GM21515 (cell line): ENCODE measurements around the gene ZNF746.
"Not testable (repeated sequence)": the region's sequence is repeated elsewhere in the genome, so short reads cannot be mapped to it uniquely, and the experiment has no call there.

ENCODE experiments used
- ATAC-seq: cut with Tn5 transposase; IDR thresholded peaks from one replicate; pipeline ENCODE4 v1.9.1; 2021; ENCODE audit not compliant: unreplicated experiment

ZNF746 gene

DNA sequence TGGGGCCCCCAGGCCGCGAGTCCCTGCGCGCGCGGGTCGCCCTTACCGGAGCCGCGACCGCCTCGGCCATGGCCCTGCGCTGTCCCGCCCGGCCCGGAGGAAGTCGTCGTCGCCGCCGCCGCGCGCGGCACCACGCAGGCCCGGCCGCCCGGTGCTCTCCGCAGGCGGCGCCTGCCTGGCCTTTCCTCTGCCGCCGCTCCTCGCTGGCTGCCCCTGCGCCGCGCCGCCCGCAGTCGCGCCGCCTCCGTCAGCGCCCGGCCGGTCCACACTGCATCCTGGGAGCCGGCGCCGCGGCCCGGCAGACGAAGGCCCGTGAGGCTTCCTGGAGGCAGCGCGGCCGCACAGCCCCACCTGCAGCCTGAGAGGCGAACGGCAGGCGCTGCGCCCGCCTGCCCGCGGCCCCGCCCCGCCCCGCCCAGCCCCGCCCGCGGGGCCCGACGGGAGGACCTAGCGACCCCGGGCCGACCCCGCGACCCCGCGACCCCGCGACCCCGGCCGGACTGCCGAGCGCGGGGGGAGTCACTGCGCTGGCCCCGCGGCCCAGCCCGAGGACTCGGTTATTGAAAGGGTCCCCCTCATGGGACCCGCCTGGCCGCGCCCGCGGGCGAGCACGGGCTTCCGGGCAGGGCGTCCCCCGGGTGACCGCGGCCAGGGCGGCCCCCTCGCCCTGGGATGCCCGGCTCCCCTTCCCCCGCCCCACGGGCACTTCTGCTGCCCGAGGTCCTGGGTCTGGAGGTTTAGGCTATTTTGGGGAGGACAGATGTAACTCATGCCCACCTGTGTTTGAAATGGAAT lies at the start of gene ZNF746:
TSS of gene ZNF746 (minus strand) at position 343 of the 795 bp plus-strand sequence. CDS start at position 70, 273 bp downstream.
- peak; percentile 97 for ATAC-seq

DNA sequence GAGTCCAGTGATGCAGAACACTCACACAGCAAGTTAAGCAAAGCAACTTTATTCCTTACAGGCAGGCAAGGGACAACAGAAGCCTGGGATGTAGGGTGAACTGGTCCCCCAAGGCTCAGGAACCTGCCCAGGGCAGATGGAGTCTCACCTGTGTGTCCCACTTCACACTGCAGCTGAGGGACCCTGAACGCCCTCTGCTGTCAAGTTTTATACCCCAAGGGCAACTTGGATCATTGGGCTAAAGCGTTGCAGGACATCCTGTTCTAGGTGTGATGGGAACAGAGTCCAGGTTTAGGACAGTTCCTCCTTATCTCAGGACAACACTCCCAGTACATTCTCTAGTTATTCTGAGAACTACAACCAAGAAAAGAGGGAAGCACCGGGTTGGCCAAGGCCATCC lies 49.5 kb upstream of the ZNF746 start:
- no peak for ATAC-seq

DNA sequence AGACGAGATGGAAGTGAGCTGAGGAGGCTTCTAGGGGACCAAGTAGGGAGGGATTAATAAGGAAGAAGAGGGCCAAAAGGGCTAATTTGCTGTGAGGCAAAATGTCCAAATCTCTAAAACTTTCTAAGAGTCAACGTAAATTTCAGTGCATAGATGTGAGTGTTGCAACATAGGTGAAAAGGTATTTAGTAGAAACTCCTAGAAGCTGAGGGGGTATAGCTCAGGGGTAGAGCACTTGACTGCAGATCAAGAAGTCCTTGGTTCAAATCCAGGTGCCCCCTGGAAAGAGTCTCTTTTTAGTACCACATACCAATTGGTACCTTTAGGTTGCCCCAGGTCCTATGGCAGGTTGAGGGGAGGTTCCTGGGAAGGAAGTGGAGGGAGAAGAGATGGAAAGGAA lies 48.7 kb upstream of the ZNF746 start:
- ATAC-seq = no peak

DNA sequence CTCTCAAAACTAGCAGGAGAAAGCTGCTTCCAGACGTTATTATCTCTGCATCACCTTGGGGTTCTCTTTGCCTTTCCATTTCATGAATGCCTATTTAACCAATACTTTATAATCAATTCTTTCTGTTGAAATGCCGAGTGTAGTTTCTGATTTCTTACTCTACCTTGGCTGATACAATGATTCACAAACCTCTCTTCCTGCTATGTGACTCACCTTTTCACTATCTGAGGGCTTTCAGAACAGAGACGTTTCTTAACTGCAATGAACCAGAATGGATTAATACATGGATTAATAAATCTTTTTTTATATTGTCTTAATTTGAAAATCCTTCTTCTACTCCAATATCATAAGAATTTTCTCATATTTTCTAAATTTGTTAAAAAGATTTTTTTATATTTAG lies 46.4 kb upstream of the ZNF746 start:
- ATAC-seq = no peak

DNA sequence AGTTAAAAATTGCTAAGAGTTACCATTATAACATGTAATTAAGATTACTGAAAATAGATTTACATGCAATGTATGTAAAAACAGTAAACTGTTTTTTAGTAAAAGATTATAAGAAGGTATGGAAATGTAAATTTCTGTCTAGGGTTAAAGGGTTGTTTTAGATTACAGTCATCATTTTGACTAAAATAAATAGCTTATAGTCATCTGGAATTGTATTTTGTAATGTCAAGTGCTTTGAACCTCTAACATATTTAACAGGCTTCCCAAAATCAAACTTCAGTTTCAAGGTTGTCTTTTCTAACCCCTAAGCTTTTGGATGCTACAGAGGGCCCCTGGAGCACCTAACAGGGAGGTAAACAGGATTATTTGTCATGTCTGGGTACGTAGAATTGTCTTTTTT lies 35.0 kb upstream of the ZNF746 start:
- ATAC-seq = no peak

DNA sequence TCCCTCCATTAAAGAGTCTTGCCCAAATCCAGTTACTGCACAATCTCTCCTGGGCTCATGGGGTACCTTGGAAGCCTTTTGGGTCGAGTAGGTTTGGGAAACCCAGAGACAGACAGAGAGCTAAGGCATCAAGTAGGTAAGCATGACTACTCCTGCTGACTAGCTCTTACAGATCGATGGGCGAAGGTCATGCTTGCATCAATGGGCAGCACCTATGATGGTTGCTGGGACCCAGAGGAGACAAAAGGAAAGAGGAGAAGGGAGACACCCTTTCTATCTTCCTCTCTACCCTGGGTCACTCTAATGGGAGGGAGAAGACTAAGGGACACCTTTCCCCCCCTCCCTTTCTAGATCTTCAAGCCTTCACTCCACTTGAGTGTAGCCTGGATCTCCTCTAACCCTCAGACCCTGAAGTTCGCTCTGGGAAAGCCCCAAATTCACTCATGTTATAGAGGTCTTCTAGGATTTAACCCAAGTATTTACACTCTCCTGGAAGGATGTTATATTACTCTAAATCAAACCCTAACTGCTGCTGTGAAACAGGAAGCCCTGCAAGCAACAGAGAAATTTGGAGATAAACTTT lies 31.6 kb upstream of the ZNF746 start:
- no peak for ATAC-seq

DNA sequence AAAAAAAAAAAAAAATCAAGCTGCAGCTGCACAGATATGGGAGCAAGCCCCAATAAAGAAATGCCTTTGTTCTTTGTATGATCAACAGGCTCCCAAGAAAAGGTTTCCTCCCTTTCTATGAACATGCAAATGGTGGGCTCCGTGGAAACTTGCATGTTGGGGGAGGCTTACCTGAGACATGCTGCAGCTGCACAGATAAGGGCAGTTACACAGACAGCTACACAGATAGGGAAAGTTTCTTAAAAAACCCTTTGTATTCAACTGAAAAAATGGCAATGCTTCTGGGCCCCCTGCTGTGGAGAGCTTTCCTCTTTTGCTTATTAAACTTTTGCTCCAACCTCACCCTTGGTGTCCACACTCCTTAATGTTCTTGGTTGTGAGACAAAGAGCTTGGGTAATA lies 29.8 kb upstream of the ZNF746 start:
- no peak for ATAC-seq

DNA sequence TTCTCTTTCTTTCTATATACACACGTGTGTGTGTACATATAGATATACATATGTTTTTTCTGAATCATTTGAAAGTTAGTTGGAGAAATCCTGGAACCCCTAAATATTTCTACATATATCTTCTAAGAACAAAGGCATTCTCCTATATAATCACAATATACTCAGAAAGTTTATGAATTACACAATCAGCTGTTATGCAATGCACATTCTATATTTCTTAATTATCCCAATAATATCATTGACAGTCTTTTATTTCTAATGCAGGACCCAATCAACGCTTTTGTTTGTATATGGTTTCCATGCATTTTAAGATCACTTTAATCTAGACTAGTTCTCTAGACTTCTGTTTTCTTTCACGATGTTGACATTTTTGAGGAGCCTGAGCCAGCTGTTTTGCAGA lies 27.7 kb upstream of the ZNF746 start:
- ATAC-seq = no peak

DNA sequence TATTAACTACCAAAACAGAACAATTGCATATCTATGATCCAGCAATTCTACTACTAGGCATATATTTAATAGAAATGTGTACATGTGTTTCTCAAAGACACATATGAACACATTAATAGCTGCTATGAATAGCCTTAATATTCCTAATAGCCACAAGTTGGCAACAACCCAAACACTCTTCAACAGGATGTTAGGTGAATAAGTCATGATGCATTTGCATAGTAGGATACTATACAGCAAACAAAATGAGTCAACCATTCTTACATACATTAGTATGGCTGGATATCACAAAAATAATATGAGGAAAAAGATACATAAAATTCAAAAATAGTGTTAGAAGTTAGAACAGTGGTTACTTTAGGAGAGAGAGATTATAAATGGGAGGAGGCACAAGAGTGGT lies 26.8 kb upstream of the ZNF746 start:
- ATAC-seq = no peak

DNA sequence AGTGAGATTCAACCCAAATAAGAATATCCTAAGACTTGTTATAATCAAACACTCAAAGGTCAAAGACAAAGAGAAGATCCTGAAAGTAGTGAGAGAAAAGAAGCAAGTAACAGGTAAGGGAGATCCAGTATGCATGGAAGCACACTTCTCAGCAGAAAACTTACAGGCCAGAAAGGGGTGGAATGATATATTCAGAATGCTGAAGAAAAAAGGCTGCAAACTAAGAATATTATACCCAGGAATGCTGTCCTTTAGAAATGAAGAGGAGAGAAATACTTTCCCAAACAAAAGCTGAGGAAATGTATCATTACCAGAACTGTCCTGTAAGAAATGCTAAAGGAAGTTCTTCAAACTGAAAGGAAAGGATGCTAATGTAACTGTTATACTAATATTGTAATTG lies 12.6 kb upstream of the ZNF746 start:
- ATAC-seq = no peak

DNA sequence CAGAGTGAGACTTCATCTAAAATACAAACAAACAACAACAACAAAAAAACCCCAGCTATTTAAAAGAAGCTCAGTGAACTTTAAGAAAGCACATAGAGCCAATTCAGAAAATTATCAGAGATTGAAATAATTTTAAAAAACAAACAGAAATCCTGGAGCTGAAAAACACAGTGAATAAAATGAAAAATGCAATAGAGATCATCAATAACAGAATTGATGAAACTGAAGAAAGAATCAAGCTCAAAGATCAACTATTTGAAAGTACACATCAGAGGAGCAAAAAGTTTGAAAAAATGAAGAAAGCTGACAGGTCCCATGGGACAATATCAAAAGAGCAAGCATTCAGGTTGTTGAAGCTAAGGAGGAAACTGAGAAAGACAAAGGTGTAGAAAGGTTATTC lies 12.2 kb upstream of the ZNF746 start:
- ATAC-seq = no peak

DNA sequence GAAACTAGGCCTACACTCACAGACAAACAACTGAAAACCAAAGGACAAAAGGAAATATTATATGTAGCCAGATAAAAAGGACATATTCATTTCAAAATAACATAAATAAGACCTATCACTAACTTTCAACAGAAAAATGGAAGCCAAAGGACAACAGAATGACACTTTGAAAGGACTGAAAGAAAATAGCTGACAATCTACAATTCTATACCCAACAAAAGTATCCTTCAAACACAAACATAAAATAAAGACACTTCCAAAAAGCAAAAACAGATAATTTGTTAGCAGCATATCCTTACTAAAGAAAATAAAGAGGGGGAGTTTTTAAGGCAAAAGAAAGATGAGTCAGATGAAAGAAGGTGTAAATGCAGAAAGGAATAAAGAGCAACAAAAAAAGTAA lies 7.9 kb upstream of the ZNF746 start:
- no peak for ATAC-seq

DNA sequence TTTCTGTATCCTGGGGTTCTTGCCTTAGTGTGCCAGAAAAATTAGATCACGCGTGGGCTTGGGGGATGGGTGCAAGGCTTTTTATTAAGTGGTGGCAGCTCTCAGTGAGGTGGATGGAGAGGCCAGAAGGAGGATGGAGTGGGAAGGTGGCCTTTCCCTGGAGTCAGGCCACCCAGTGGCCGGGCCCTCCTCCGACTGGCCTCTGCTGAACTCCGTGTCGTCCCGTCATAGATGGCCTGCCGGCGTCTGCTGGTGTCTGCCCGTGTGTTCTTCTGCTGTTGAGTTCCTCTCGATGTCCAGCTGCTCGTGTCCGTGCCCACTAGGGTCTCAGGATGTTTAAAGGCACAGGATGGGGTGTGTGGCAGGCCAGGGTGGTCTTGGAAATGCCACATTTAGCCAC lies 4.0 kb upstream of the ZNF746 start:
- ATAC-seq = no peak

DNA sequence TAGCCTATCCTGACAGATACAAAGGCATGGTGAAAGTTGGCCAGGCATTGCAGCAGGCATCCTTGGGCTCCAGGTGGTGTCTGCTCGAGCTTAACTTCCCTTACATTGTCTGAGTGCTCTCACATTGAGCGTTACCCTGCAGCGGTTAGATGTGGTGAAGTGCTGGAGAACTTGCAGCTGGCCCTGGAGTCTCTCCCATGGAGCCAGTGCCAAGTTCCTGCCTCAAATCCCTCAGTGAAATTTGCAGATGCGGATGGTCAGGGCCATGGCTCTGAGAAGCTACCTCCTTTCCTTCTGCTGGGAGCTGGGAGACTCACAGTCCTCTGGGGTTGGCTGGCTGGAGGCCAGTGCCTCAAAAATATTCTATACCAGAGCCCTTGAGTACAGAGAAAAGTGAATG lies 3.3 kb upstream of the ZNF746 start:
- no peak for ATAC-seq

DNA sequence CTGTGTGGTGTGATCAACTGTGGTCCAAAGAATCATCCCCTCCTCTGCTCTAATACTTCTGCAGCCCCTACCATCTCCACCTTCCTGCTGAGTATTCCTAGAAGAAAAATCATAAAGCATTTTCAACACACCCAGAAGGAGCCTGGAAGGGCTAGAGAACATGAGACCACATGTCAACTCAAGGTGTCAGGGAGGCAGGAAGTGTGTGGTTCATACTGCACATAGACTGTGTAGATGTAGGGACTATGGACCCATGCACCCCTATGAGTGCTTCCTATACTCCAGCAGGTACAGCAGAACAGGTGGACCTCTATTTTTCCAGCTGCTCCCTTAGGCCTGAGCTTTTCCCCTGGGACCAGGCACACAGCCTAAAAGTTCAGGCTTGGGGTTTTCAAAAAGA lies 2.6 kb upstream of the ZNF746 start:
- no peak for ATAC-seq

DNA sequence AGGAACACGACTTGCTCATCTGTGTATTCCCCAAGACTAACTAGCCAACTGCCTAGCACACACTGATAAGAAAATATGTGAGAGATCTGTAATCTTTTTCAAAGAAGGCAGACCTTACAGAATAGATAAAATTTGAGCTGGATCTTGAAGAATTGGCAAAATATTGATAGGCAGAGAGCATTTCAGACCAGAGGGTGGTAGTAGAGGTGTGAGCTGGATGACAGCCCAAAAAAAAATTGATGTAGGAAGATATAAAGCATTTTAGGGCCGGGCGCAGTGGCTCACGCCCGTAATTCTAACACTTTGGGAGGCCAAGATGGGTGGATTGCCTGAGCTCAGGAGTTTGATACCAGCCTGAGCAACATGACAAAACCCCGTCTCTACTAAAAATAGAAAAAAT lies 1.2 kb upstream of the ZNF746 start:
- no peak for ATAC-seq

DNA sequence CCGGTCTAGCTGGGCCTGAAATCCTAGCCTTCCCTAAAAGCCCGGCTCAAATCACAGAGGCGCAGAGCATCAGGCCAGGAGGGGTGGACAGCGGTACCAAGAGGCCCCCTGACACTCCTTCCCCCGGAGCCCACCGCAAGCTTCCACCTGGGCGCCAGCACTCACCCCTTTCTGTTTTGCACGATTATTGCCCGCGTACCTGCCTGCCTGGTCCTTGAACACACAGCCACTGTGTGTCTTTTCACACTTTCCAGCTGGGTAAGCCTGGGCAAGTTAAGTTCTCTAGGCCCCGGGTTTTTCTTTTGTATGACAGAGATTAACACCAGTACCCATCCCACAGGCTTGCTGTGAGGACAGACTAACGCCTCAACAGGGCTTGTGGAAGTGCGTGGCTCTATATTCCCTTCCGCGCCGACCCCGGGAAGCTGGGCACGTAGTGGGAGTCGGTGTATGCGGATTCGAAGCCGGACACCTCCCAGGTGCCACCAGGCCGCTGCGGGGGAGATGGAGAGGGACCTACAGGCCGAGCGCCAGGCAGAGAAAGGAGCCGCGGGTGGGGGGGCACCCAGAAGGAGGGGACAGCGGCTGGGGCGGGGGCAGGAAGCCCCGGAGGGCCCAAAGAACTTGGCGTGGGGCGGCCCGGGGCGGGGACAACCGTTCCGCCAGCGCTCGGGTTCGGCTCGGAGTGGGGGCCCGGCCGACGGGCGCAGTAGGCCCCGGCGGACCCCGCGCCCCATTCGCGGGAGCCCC lies 792 bp downstream of the ZNF746 start:
- peak; percentile 41 for ATAC-seq

DNA sequence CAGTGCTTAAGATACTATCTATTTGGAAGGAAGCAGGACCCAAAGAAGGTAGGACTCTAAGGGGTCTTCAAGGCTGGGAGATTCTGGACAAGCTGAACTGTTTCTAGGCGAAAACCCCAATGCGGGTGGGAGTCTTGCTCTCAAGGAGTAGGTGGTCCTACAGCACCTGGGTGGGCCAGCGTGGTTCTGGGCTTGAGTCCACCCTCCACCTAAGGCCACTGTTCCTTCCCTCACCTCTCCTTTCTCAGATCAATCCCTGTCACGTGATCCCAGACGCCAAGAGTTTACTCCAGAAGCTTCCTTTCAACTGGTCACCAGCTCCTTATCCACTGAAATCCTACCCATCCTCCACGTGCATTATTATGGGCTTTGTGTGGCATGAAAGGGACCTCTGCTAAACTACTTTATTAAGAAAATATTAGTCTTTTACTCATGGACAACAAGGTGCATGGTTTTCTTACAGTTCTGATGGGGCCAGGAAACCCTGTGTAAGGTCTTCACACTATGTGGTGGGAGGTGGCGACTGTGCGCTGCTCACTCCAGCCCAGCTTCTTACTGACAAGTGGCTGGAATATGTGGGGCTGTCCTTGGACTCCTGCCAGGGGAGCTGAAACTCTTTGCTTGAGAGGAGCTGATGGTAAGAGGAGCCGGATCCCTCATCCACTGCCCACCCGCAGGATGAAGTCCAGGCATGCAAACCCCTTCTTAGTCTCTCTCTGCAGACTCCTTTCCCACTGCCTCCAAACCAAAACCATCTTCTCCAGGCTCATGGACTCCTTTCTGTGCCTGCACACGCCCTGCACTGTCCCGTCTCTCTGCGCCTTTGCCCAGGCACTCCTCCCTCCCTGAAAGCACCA lies 1.6 kb downstream of the ZNF746 start:
- no peak for ATAC-seq

DNA sequence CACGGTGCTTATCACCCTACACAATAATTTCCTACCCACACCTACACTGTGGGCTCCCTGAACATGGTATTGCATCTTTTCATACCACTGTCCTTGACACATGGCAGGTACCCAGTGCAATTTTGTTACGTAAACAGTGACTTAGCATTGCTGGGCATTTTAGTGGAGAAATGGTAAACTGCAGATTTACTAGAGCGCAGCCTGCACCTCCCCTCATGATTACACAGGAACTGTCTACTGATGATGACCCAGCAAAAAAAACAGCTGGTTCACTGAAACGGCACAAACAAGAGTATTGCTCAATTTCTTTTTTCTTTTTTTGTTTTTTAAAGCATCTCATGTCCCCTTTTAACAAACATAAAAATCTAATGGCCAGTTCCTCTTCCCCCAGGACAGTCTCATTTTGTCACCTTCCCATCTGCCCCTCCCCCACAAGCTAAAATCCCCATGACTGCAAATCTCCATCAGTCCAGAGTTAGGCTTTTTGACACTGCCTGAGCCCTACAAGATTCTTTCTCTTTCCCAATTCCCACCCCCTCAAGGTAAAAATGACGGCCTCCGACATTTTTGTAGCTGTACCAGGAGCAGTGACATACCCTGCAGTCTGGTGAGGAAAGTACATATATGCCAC lies 2.8 kb downstream of the ZNF746 start:
- no peak for ATAC-seq

DNA sequence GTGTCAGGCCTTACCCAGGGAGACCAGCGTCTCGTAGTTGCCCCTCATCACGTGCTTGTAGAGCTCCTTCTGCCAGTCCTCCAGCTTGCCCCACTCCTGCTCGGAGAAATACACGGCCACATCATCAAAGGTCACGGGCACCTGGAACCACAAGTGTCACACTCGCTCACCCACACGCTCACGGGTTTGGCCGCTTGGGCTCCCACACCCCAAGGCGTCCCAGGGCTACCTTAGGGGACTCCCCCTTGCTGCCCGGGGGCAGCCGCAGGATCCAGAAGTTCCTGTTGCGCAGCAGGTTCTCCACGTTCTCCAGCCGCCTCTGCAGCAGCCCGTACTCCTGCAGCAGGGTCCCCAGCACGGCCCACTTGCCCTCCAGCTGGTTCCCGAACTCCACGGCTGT lies 3.6 kb downstream of the ZNF746 start:
- ATAC-seq = not testable (repeated sequence)

DNA sequence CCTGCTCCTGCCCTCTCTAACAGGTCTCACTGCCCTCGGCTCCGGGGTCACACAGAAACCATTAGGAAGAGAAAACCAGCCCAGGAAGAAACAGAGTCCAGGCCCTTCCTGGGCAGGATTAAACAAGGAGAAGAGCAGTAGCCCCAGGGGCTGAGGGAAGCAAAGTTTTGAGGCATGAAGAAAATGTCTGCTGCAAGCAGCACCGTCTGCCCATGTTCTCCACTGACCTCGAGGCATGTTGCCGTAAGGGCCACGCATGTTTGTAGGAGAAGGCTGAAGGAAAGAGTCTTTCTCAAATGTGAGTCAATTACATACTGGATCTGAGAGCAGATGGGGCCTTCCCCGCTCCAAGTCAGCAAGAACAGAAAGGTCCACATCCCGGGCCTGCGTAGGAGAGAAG lies 4.2 kb downstream of the ZNF746 start:
- no peak for ATAC-seq
